ENCODE data around the gene ARMC3. TPM values are rescaled to one million over a fixed set of nuclear protein-coding genes. Genes with fewer than 3 reads are reported as not detected.

Gene ARMC3
- total and polyA plus RNA-seq, 2 donors (not counting 1 experiment from before 2014, with no cell fraction given) = not detected

- peaks cover 0 to 3% (median 0%) of the 10 kb centered on the region in 4 experiments for H3K27me3 ChIP-seq (replicated peaks in 1 of 4; ENCODE audit: control extremely low read depth in 1 of 4, control insufficient read depth in 3 of 4, insufficient read depth in 4 of 4, low read length in 3 of 4)
- peak; percentile 83 for ATAC-seq (ENCODE audit: low read depth)
- intact Hi-C loops (cut with micrococcal nuclease) = loop anchor here (1.0 to 10.0 kb wide), 8 partner anchors 324 to 999 kb away; partner anchors contain the start of gene SPAG6
- peak; percentile 97 for TF ChIP-seq CTCF (IDR thresholded peaks at IDR 0.05)
- TF ChIP-seq EZH2 (IDR thresholded peaks at IDR 0.05; ENCODE audit: borderline replicate concordance, insufficient read depth, low read depth, low read length, poor library complexity, severe bottlenecking) = no peak
- WGBS (ENCODE audit: insufficient coverage) = no CpG with 5 or more reads among the region's 12 CpGs
- H4K20me1 ChIP-seq (ENCODE audit: control insufficient read depth, insufficient read depth, low read length, poor library complexity, severe bottlenecking) = no peaks in the 10 kb centered on the region
- peaks cover 16% of the 10 kb centered on the region for H3K27me3 Mint-ChIP-seq
- H3K27ac ChIP-seq (ENCODE audit: low read length in 2 of 2) = no peak overlapping the region
- DNase-seq = peak; percentile 82
- no peaks in the 10 kb centered on the region for H3K79me2 ChIP-seq (ENCODE audit: control insufficient read depth, insufficient read depth, low read length)
- peak overlapping the region; percentile 22 for H3K27ac Mint-ChIP-seq
- no peak overlapping the region for H3K4me3 ChIP-seq (ENCODE audit: control extremely low read depth in 1 of 5, extremely low read depth in 1 of 5, insufficient read depth in 1 of 5, low read depth in 2 of 5, low read length in 4 of 5)
- H3K4me3 Mint-ChIP-seq = no peak overlapping the region
- no peak overlapping the region for H3K9ac ChIP-seq (ENCODE audit: low read length)
- ChIA-PET CTCF (interaction anchor here (0.7 to 7.6 kb wide), 38 partner anchors 9 to 1494 kb away, joined by 3 to 112 read pairs (median 5); partner anchors contain the start of gene DNAJC1), POLR2A (no interaction called here)
- H3K4me1 Mint-ChIP-seq = peaks cover 6% of the 10 kb centered on the region
- peak overlapping the region; percentile 29 for H3K4me2 ChIP-seq (replicated peaks; ENCODE audit: low read depth, low read length, poor library complexity, severe bottlenecking)
- no peaks in the 10 kb centered on the region for H3K36me3 ChIP-seq (replicated peaks in 1 of 2; ENCODE audit: control extremely low read depth in 1 of 2, control insufficient read depth in 1 of 2, extremely low read depth in 1 of 2, insufficient read depth in 2 of 2, low read length in 1 of 2)
- H2AFZ ChIP-seq (ENCODE audit: insufficient read depth, low read depth, low read length, poor library complexity, severe bottlenecking) = no peak overlapping the region
- H3K9me3 Mint-ChIP-seq (ENCODE audit: insufficient read depth) = no peaks in the 10 kb centered on the region
- no peaks in the 10 kb centered on the region for H3K4me1 ChIP-seq (ENCODE audit: control insufficient read depth in 2 of 2, insufficient read depth in 2 of 2, low read length in 2 of 2)
- no peaks in the 10 kb centered on the region for H3K9me3 ChIP-seq (ENCODE audit: control extremely low read depth in 1 of 3, control insufficient read depth in 2 of 3, insufficient read depth in 1 of 3, low read length in 2 of 3)
These were observed 60.9 kb downstream of the ARMC3 start for GRCh38 chr10:22988581-22989360.

GRCh38 chr10:22990443-22990842 is 62.6 kb downstream of the ARMC3 start:
- H3K4me1 Mint-ChIP-seq = peaks cover 6% of the 10 kb centered on the region
- TF ChIP-seq CTCF (IDR thresholded peaks at IDR 0.05) (no peak), EZH2 (IDR thresholded peaks at IDR 0.05; ENCODE audit: borderline replicate concordance, insufficient read depth, low read depth, low read length, poor library complexity, severe bottlenecking) (no peak)
- no peaks in the 10 kb centered on the region for H3K9me3 Mint-ChIP-seq (ENCODE audit: insufficient read depth)
- H3K4me3 Mint-ChIP-seq = no peak overlapping the region
- ATAC-seq (ENCODE audit: low read depth) (no peak), DNase-seq (no peak)
- Histone ChIP-seq H3K4me3 (ENCODE audit: control extremely low read depth in 1 of 5, extremely low read depth in 1 of 5, insufficient read depth in 1 of 5, low read depth in 2 of 5, low read length in 4 of 5) (no peak overlapping the region), H3K79me2 (ENCODE audit: control insufficient read depth, insufficient read depth, low read length) (no peaks in the 10 kb centered on the region), H3K27ac (ENCODE audit: low read length in 2 of 2) (no peak overlapping the region), H3K27me3 (replicated peaks in 1 of 4; ENCODE audit: control extremely low read depth in 1 of 4, control insufficient read depth in 3 of 4, insufficient read depth in 4 of 4, low read length in 3 of 4) (peaks cover 0 to 4% (median 2%) of the 10 kb centered on the region in 4 experiments), H3K9ac (ENCODE audit: low read length) (no peak overlapping the region), H4K20me1 (ENCODE audit: control insufficient read depth, insufficient read depth, low read length, poor library complexity, severe bottlenecking) (no peaks in the 10 kb centered on the region), H3K9me3 (ENCODE audit: control extremely low read depth in 1 of 3, control insufficient read depth in 2 of 3, insufficient read depth in 1 of 3, low read length in 2 of 3) (no peaks in the 10 kb centered on the region), H2AFZ (ENCODE audit: insufficient read depth, low read depth, low read length, poor library complexity, severe bottlenecking) (no peak overlapping the region), H3K4me1 (ENCODE audit: control insufficient read depth in 2 of 2, insufficient read depth in 2 of 2, low read length in 2 of 2) (no peaks in the 10 kb centered on the region), H3K36me3 (replicated peaks in 1 of 2; ENCODE audit: control extremely low read depth in 1 of 2, control insufficient read depth in 1 of 2, extremely low read depth in 1 of 2, insufficient read depth in 2 of 2, low read length in 1 of 2) (no peaks in the 10 kb centered on the region), H3K4me2 (replicated peaks; ENCODE audit: low read depth, low read length, poor library complexity, severe bottlenecking) (no peak overlapping the region)
- CTCF ChIA-PET = interaction anchor here (0.8 to 7.6 kb wide), 20 partner anchors 12 to 1495 kb away, joined by 3 to 112 read pairs (median 4); partner anchors contain the start of gene DNAJC1
- POLR2A ChIA-PET = no interaction called here
- intact Hi-C loops (cut with micrococcal nuclease) = no loop called here
- no peak overlapping the region for H3K27ac Mint-ChIP-seq
- WGBS (ENCODE audit: insufficient coverage) = 86% methylated on average over 3 of the region's 4 CpGs
- peaks cover 27% of the 10 kb centered on the region for H3K27me3 Mint-ChIP-seq
